HL-60 (cell line): ENCODE data around the gene EDN3.

Source experiments
- CTCF ChIP-seq: IDR thresholded peaks from one replicate; pipeline ENCODE4 v1.5.1; 2011; ENCODE audit warnings: low read length, control low read depth, inconsistent platforms; ENCODE audit not compliant: insufficient read depth
- POLR2AphosphoS5 ChIP-seq: IDR thresholded peaks from 2 replicates; pipeline ENCODE4 v1.6.1; 2012; ENCODE audit warnings: low read depth
- SPI1 ChIP-seq: IDR thresholded peaks from 2 replicates; pipeline ENCODE4 v1.6.1; 2012; ENCODE audit warnings: low read depth, mild to moderate bottlenecking, borderline replicate concordance

- TF ChIP-seq POLR2AphosphoS5 = no peak
- TF ChIP-seq CTCF = no peak
- TF ChIP-seq SPI1 = no peak
These were observed 45.2 kb upstream of the EDN3 start for GRCh38 chr20:59255256-59255655.
